ENCODE results near the gene APOBEC2.

The APOBEC2 gene

GRCh38 chr6:41040940-41041536 is 12.0 kb upstream of the APOBEC2 start:
- POLR2A ChIA-PET: no interaction called here
- CTCF ChIA-PET: interaction anchor here (1.3 to 11.7 kb wide), 7 partner anchors 12 to 278 kb away, joined by 3 to 169 read pairs (median 5); partner anchors contain the start of gene APOBEC2
- no peak for DNase-seq (ENCODE audit: extremely low spot score)
- no peak for TF ChIP-seq CTCF (IDR thresholded peaks at IDR 0.05; ENCODE audit: control extremely low read depth, extremely low read depth, low read depth, missing control alignments)

- no peak for DNase-seq (ENCODE audit: extremely low spot score)
- CTCF ChIA-PET: interaction anchor here (1.3 to 11.7 kb wide), 3 partner anchors 11 to 26 kb away, joined by 5 to 169 read pairs (median 85); partner anchors contain the start of gene APOBEC2
- TF ChIP-seq CTCF (IDR thresholded peaks at IDR 0.05; ENCODE audit: control extremely low read depth, extremely low read depth, low read depth, missing control alignments): no peak
- POLR2A ChIA-PET: no interaction called here
Measured at GRCh38 chr6:41042226-41043055, 10.6 kb upstream of the APOBEC2 start, which contains the start of gene TSPO2. TSS of gene TSPO2 (plus strand) at chr6:41042467. CDS start at chr6:41042986, 519 bp downstream.

GRCh38 chr6:41043151-41043550 is 9.9 kb upstream of the APOBEC2 start:
- POLR2A ChIA-PET: no interaction called here
- DNase-seq (ENCODE audit: extremely low spot score): no peak
- TF ChIP-seq CTCF (IDR thresholded peaks at IDR 0.05; ENCODE audit: control extremely low read depth, extremely low read depth, low read depth, missing control alignments): no peak
- CTCF ChIA-PET: interaction anchor here (1.3 to 11.7 kb wide), 3 partner anchors 10 to 26 kb away, joined by 5 to 169 read pairs (median 85); partner anchors contain the start of gene APOBEC2

GRCh38 chr6:41045664-41046063 is 7.3 kb upstream of the APOBEC2 start:
- POLR2A ChIA-PET: no interaction called here
- no peak for DNase-seq (ENCODE audit: extremely low spot score)
- CTCF ChIA-PET: interaction anchor here (0.8 to 11.7 kb wide), 6 partner anchors 7 to 638 kb away, joined by 3 to 169 read pairs (median 4); partner anchors contain the start of gene APOBEC2
- no peak for TF ChIP-seq CTCF (IDR thresholded peaks at IDR 0.05; ENCODE audit: control extremely low read depth, extremely low read depth, low read depth, missing control alignments)

- TF ChIP-seq CTCF (IDR thresholded peaks at IDR 0.05; ENCODE audit: control extremely low read depth, extremely low read depth, low read depth, missing control alignments): no peak
- no peak for DNase-seq (ENCODE audit: extremely low spot score)
- POLR2A ChIA-PET: no interaction called here
- CTCF ChIA-PET: interaction anchor here (0.8 to 11.7 kb wide), 6 partner anchors 7 to 637 kb away, joined by 3 to 169 read pairs (median 4); partner anchors contain the start of gene APOBEC2
Measured at GRCh38 chr6:41046084-41046483, 6.9 kb upstream of the APOBEC2 start.

- CTCF ChIA-PET: interaction anchor here (8.9 to 11.7 kb wide), 2 partner anchors 6 to 20 kb away, joined by 85 to 169 read pairs; partner anchors contain the start of gene APOBEC2
Measured at GRCh38 chr6:41047306-41047705, 5.7 kb upstream of the APOBEC2 start.

More at GRCh38 chr6:41047306-41047705, 5.7 kb upstream of the APOBEC2 start:
- DNase-seq (ENCODE audit: extremely low spot score): no peak
- no peak for TF ChIP-seq CTCF (IDR thresholded peaks at IDR 0.05; ENCODE audit: control extremely low read depth, extremely low read depth, low read depth, missing control alignments)
- POLR2A ChIA-PET: no interaction called here

Data from GM10248 (cell line).